ENCODE measurements around the gene BRD3. TPM values are rescaled to one million over a fixed set of nuclear protein-coding genes. Genes with fewer than 3 reads are reported as not detected.
"Not testable (repeated sequence)": the region's sequence is repeated elsewhere in the genome, so short reads cannot be mapped to it uniquely, and the experiment has no call there.

BRD3 gene
- total RNA-seq, 1 donor from 2014 or later: 48.7 TPM

DNA sequence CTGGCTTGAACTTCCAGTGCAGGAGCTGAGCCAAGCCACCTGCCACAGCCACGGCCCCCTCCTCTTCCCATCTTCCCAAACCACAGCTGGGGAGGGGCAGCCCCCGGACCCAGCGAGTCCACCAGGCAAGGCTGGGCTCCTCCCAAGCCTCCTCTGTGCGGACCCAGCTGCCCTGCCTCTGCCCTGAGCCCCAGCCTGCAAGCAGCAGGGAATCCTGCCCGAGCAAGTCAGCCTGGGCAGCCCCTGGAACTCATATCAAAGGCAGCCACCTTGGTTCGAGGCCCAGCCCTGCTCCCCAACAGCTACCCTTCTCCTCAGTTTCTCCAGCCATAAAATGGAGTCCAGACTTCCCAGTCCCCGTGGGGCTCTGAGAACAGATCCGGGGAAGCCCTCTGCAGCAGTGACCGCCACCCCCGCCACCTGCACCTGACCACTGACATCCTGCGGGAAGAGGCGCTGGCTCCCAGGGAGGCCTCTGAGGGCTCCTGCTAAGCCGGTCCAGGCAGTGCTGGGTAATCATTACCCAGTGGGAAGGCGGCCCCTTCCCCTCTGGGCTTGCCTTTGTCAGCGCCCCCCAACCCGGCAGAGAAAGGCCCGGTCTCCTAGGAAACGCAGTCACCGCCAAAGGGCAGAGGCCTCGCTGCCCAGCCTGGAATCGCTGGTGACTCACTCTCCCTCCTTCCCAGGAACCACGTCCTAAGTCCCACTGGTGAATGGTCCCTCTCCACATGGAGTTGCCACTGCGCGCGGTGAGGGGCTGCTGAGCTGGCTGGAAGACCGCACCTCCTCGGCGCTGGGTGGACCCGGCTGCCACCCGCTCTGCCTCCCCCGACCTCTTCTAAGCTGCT lies 77.2 kb downstream of the BRD3 start:
- Mint-ChIP-seq H3K9me3 (ENCODE audit: low read depth) (no peaks in the 10 kb centered on the region), H3K27ac (ENCODE audit: unreplicated experiment) (peak overlapping the region; percentile 90), H3K36me3 (ENCODE audit: low read depth) (no peaks in the 10 kb centered on the region), H3K27me3 (ENCODE audit: low read depth) (no peaks in the 10 kb centered on the region), H3K4me1 (ENCODE audit: low read depth) (peaks cover 34% of the 10 kb centered on the region), H3K4me3 (ENCODE audit: unreplicated experiment) (peak overlapping the region; percentile 87)
- DNase-seq (ENCODE audit: low spot score): peak; percentile 86
- TF ChIP-seq, protein P1, sequence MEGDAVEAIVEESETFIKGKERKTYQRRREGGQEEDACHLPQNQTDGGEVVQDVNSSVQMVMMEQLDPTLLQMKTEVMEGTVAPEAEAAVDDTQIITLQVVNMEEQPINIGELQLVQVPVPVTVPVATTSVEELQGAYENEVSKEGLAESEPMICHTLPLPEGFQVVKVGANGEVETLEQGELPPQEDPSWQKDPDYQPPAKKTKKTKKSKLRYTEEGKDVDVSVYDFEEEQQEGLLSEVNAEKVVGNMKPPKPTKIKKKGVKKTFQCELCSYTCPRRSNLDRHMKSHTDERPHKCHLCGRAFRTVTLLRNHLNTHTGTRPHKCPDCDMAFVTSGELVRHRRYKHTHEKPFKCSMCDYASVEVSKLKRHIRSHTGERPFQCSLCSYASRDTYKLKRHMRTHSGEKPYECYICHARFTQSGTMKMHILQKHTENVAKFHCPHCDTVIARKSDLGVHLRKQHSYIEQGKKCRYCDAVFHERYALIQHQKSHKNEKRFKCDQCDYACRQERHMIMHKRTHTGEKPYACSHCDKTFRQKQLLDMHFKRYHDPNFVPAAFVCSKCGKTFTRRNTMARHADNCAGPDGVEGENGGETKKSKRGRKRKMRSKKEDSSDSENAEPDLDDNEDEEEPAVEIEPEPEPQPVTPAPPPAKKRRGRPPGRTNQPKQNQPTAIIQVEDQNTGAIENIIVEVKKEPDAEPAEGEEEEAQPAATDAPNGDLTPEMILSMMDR (IDR thresholded peaks at IDR 0.05): no peak

DNA sequence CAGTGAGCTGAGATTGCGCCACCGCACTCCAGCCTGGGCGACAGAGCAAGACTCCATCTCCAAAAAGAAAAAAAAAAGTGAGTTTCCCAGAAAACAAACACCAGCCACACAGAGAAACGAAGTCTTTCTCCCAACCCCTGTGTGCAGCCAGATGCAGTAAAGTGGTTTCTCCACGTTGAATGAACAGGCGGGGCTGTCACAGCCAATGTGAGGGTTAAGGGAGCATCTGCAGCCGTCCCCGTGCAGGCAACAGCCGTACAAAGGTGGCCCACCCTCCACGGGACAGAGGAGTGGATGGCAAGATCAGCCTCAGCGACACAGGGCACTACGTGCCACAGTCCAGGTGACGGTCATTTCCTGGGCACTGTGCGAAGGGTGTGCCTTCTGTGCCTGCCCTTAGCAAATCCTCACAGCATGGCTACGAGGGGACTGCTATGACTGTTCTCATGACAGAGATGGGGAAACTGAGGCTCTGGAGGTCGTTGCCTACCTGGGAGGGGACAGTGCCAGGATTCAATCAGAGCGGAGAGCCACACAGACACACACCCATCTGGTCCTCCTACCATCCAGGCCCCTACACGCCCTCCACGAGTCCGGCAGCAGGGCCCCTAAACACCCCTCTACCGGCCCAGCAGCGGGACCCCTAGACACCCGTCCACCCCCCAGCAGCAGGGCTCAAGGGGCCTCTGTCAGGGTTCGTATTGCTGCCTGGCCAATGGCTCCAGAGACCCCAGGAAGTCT lies 78.0 kb downstream of the BRD3 start:
- H3K27ac Mint-ChIP-seq (ENCODE audit: unreplicated experiment): no peak overlapping the region
- H3K4me1 Mint-ChIP-seq (ENCODE audit: low read depth): peaks cover 30% of the 10 kb centered on the region
- DNase-seq (ENCODE audit: low spot score): peak; percentile 77

DNA sequence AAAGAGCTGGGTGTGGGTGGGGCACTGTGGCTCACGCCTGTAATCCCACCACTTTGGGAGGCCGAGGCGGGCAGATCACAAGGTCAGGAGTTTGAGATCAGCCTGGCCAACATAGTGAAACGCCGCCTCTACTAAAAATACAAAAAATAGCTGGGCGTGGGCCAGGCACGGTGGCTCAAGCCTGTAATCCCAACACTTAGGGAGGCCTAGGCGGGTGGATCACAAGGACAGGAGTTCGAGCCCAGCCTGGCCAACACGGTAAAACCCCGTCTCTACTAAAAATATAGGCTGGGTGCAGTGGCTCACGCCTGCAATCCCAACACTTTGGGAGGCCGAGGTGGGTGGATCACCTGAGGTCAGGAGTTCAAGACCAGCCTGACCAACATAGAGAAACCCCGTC lies 79.1 kb downstream of the BRD3 start:
- peak; percentile 35 for DNase-seq (ENCODE audit: low spot score)
- H3K27me3 Mint-ChIP-seq (ENCODE audit: low read depth); H3K4me3 Mint-ChIP-seq (ENCODE audit: unreplicated experiment); H3K9me3 Mint-ChIP-seq (ENCODE audit: low read depth); H3K36me3 Mint-ChIP-seq (ENCODE audit: low read depth); H3K27ac Mint-ChIP-seq (ENCODE audit: unreplicated experiment): not testable (repeated sequence)
- peaks cover 24% of the 10 kb centered on the region for H3K4me1 Mint-ChIP-seq (ENCODE audit: low read depth)

More for the DNA sequence above, 78.0 kb downstream of the BRD3 start:
- Mint-ChIP-seq H3K9me3 (ENCODE audit: low read depth) (no peaks in the 10 kb centered on the region), H3K36me3 (ENCODE audit: low read depth) (no peaks in the 10 kb centered on the region), H3K4me3 (ENCODE audit: unreplicated experiment) (peak overlapping the region; percentile 87), H3K27me3 (ENCODE audit: low read depth) (no peaks in the 10 kb centered on the region)
- TF ChIP-seq, protein P1 (IDR thresholded peaks at IDR 0.05): no peak

DNA sequence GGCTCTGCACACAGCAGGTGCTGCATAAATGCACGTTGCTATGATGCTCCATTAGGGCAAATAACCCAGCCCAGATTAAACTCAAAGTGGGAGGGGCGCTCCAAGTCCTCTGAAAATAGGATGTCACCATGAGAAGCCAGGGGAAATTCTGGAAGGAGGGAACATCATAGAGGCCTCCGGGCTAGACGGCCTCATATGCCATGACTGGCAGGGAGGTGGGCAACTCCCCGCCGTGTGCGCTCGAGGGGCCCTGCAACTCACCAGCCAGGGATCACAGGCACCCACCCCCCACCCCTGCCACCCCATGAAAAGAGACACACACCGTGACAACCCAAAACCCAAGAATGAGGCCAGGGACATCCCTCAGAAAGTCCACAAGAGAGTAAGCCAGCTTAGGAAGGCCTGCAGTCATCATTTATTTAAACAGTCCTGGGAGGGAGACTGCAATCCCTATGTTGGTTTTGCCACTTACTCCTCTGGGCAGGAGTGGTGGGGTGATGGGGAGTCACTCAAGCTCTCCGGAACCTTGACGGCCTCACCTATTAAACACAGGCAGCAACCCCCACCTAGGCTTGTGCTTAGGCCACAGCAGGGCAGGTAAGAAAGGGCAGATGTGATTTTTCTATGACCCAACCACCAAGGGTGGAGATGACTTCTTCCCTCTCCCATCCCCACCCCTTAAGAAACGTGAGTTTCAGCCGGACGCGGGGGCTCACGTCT lies 79.7 kb downstream of the BRD3 start:
- H3K4me3 Mint-ChIP-seq (ENCODE audit: unreplicated experiment): no peak overlapping the region
- peaks cover 20% of the 10 kb centered on the region for H3K4me1 Mint-ChIP-seq (ENCODE audit: low read depth)
- no peak overlapping the region for H3K27ac Mint-ChIP-seq (ENCODE audit: unreplicated experiment)
- no peaks in the 10 kb centered on the region for H3K36me3 Mint-ChIP-seq (ENCODE audit: low read depth)
- H3K27me3 Mint-ChIP-seq (ENCODE audit: low read depth): no peaks in the 10 kb centered on the region
- DNase-seq (ENCODE audit: low spot score): peak; percentile 41
- TF ChIP-seq, protein P1 (IDR thresholded peaks at IDR 0.05): no peak
- H3K9me3 Mint-ChIP-seq (ENCODE audit: low read depth): no peaks in the 10 kb centered on the region

DNA sequence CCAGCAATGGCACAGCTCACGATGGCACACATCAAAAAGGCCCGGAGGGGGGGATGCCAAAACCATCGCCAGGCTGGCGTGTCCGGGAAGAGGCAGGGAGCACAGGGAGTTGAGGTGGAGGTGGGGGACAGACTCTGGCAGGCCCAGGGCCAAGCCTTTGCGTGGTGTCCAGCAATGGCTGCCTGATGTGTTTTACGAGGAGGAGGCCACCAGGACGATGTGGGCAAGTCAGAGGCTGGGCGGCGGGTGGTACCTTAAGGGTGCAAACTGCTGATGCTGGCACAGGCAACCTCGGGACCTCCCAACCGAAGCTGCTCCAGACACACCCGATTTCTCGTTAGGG lies 80.4 kb downstream of the BRD3 start:
- DNase-seq (ENCODE audit: low spot score): peak; percentile 73
- H3K36me3 Mint-ChIP-seq (ENCODE audit: low read depth): no peaks in the 10 kb centered on the region
- H3K27ac Mint-ChIP-seq (ENCODE audit: unreplicated experiment): no peak overlapping the region
- H3K27me3 Mint-ChIP-seq (ENCODE audit: low read depth): no peaks in the 10 kb centered on the region
- TF ChIP-seq, protein P1 (IDR thresholded peaks at IDR 0.05): no peak
- peaks cover 20% of the 10 kb centered on the region for H3K4me1 Mint-ChIP-seq (ENCODE audit: low read depth)
- no peaks in the 10 kb centered on the region for H3K9me3 Mint-ChIP-seq (ENCODE audit: low read depth)
- H3K4me3 Mint-ChIP-seq (ENCODE audit: unreplicated experiment): no peak overlapping the region

Data from chondrocyte (in vitro differentiated cells).